GM21381 (cell line): ENCODE measurements around the gene RUNDC3A.
"Not testable (repeated sequence)": the region's sequence is repeated elsewhere in the genome, so short reads cannot be mapped to it uniquely, and the experiment has no call there.

Experiments used
- ATAC-seq: cut with Tn5 transposase; IDR thresholded peaks from one replicate; pipeline ENCODE4 v1.9.1; 2021; ENCODE audit warnings: mild to moderate bottlenecking, moderate library complexity; ENCODE audit not compliant: unreplicated experiment

Gene RUNDC3A

DNA sequence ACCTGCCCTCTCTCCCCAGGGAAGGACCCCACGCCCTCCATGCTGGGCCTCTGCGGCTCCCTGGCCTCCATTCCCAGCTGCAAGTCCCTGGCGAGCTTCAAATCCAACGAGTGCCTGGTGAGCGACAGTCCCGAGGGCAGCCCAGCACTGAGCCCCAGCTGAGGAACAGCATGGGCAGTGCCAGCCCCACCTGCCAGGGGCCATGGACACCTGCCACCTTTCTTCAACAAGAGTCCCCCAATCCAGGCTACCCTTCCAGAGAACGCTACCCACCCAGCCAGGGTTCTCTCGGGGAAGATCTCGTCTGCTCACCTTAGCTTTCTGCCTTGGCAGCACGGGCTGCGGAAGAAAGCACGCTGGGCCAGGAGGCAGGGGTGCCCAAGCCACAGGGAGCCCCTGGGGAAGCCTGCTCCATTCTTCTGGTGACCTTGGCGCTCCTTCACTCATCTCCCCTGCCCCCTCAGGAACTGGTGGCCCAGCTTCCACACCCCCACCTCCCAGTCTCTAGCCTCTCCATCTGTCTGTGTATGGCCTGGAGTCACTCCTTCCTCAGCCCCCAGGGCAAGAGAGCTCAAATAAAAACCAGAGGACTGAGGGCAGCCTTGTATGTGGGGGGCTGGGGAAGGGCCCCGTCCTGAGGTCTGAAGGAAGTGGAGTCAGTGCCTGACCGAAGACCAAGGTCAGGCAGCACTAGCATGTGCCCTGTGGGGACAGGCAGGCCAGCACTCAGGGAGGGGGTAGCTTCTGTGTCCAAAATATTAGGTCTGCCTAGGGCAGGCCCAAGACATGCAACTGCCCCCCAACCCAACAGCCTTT is 9.9 kb downstream of the RUNDC3A start:
- ATAC-seq = no peak

- no peak for ATAC-seq
Measured at GRCh38 chr17:44320066-44320465, 11.7 kb downstream of the RUNDC3A start.

- no peak for ATAC-seq
Measured at GRCh38 chr17:44321246-44322120, 13.1 kb downstream of the RUNDC3A start.

GRCh38 chr17:44322236-44322895 is 14.0 kb downstream of the RUNDC3A start:
- ATAC-seq = no peak

GRCh38 chr17:44323359-44324091 is 15.1 kb downstream of the RUNDC3A start:
- no peak for ATAC-seq

DNA sequence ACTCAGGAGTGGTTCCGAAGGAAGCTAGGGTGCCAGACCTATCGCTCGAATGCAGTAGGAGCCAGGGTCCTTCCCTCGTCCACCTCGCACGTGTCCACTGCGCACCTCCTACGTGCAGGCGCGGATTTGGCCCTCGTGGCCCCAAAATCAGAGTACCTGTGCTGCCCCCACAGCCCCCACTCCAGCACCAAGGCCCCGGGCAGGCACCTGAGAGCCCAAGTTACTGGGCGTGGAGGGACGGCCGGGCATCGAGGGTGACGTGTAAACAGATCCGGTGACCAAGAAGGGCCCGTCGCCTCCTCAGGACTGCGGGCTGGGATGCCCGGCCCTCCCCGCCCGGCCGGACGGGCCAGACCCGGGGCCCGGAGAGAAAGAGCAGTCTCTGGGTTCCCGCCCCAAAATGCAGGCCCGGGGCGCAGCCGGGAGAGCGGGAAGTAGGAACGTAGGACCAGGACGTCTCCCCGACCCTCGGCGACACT is 15.7 kb downstream of the RUNDC3A start:
- ATAC-seq = peak; percentile 2

DNA sequence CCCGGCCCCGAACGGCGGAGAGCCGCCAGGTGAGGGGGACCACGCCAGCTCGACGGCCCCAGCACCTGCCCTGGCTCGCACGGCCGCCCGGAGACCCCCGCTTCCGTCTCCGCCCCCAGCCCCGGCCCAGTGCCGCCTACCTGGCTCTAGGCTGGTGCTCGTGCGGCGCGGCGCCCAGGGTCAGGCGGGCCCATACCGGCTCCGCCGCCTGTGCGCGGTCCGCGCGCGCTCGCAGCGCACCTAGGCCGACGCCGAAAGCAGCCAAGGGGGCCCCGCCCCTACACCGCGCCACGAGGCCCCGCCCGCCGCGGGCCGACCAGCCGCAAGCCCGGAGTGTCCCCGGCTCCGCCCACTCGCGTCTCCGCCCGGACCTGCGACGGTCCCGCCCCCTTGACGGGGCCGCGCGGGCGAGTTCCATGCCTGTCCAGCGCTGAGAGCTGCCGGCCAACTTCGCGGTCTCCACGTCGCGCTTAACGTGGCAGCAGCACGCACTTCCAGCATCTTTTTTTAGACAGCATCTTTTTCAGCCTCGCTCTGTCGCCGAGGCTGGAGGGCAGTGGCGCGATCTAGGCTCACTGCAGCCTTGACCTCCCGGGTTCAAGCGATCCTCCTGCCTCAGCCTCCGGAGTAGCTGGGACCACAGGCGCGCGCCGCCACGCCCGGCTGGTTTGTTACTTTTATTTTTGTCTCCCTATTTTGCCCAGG is 16.3 kb downstream of the RUNDC3A start, which contains the start of gene SLC25A39:
SLC25A39 (minus strand) TSS at position 253 of the 705 bp plus-strand sequence. CDS start 1,261 bp downstream, outside the sequence.
- peak; percentile 61 for ATAC-seq

- peak; percentile 44 for ATAC-seq
Measured at GRCh38 chr17:44326861-44327444, 18.6 kb downstream of the RUNDC3A start.

GRCh38 chr17:44327715-44328449 is 19.5 kb downstream of the RUNDC3A start:
- ATAC-seq = no peak

DNA sequence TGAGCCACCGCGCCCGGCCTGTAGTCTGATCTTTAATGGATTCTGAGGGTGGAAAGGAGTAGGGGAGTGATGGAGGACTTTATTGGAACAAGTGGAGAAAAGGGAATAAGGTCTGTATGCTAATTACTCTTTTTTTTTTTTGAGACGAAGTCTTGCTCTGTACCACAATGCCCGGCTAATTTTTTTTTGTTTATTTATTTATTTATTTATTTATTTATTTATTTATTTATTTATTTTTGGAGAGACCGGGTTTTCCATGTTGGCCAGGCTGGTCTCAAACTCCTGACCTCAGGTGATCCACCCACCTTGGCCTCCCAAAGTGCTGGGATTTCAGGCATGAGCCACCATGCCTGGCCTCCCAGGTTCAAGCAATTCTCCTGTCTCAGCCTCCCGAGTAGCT is 21.1 kb downstream of the RUNDC3A start:
- ATAC-seq = not testable (repeated sequence)

GRCh38 chr17:44330263-44330662 is 21.9 kb downstream of the RUNDC3A start:
- not testable (repeated sequence) for ATAC-seq

- no peak for ATAC-seq
Measured at GRCh38 chr17:44331249-44331760, 22.9 kb downstream of the RUNDC3A start.

DNA sequence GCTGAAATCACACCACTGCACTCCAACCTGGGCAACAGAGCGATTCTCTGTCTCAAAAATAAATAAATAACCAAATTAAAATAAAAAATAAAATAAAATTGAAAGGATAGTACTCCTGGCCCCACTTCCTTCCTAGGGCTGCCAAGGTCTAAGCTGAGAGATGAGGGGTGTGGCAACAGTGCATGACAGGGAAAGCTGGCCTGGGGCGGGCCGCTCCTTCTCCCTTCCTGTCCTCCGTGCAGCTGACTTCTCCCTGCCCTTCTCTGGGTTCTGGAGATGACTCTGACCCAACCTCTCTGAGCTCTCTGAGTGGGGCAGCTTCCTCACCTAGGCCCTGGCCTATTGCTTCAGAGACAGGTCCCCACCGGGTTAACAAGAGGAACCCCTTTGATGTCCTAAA is 25.0 kb downstream of the RUNDC3A start:
- ATAC-seq = no peak

GRCh38 chr17:44334315-44334714 is 25.9 kb downstream of the RUNDC3A start:
- no peak for ATAC-seq

GRCh38 chr17:44334727-44335126 is 26.3 kb downstream of the RUNDC3A start:
- ATAC-seq = no peak

DNA sequence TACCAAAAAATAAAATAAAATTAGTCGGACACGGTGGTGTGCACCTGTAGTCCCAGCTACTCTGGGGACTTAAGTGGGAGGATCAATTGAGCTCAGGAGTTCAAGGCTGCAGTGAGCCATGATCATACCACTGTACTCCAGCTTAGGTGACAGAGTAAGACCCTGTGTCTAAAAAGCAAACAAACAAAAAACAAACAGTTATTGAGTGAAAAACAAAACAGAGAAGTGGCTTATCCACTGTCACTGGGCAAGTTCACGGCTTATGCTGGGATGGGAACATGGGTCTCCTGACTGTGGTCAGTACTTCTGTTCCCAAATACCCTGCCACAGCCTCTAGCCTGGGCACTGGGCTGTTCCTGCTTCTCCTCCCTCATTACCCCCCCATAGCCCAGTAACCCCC is 27.2 kb downstream of the RUNDC3A start:
- ATAC-seq = no peak

DNA sequence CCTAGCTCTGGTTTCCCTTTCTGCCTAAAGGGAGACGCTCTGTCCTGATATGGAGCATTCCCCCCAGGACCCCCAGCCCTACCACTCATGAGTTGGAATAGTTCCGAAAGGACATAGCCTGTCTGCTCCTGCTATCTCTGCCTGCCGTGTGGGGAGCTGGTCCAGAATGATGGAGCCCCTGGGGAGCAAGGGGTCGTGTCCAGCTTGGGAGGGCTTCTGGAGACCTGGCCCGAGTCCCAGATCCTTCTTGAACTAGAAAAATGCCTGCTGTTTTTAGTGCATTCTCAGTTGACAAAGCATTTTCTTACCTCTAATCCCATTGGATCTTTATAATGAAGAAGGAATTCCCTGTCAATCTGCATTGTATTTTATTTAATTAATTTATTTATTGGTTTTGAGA is 27.6 kb downstream of the RUNDC3A start:
- ATAC-seq = no peak

GRCh38 chr17:44338702-44339101 is 30.3 kb downstream of the RUNDC3A start:
- no peak for ATAC-seq
